ENCODE measurements around the gene MRNIP.

Gene MRNIP

GRCh38 chr5:179833709-179834070, 24.9 kb downstream of the MRNIP start:
- TF ChIP-seq, protein P1, sequence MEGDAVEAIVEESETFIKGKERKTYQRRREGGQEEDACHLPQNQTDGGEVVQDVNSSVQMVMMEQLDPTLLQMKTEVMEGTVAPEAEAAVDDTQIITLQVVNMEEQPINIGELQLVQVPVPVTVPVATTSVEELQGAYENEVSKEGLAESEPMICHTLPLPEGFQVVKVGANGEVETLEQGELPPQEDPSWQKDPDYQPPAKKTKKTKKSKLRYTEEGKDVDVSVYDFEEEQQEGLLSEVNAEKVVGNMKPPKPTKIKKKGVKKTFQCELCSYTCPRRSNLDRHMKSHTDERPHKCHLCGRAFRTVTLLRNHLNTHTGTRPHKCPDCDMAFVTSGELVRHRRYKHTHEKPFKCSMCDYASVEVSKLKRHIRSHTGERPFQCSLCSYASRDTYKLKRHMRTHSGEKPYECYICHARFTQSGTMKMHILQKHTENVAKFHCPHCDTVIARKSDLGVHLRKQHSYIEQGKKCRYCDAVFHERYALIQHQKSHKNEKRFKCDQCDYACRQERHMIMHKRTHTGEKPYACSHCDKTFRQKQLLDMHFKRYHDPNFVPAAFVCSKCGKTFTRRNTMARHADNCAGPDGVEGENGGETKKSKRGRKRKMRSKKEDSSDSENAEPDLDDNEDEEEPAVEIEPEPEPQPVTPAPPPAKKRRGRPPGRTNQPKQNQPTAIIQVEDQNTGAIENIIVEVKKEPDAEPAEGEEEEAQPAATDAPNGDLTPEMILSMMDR (IDR thresholded peaks at IDR 0.05; ENCODE audit: low read depth, low read length, missing control alignments): no peak
- DNase-seq (ENCODE audit: extremely low read depth, low read depth): no peak

DNA sequence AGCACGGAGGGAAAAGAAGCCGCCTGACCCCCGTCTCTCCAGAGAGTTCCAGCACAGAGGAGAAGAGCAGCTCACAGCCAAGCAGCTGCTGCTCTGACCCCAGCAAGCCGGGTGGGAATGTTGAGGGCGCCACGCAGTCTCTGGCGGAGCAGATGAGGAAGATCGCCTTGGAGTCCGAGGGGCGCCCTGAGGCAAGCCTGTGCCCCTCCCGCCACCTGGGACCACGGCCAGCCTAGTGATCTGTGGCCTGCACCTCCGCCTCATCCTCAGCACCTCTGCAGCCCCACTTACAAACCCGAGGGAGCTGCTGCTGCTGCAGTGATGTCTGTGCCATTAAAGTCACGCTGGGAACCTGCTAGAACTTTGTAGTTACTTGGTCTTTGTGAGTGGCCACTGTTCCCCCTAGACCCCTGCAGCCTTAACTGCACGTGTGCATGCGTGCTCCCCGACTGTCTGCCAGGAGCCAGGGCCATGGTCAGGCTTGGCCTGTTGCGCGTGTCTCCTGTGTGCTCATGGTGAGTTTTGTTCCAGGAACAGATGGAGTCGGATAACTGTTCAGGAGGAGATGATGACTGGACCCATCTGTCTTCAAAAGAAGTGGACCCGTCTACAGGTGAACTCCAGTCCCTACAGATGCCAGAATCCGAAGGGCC, 25.4 kb downstream of the MRNIP start:
- H3K4me3 ChIP-seq (replicated peaks; ENCODE audit: low read depth, low read length): no peak overlapping the region
- no peak for DNase-seq (ENCODE audit: extremely low read depth, low read depth)
- TF ChIP-seq, protein P1 (IDR thresholded peaks at IDR 0.05; ENCODE audit: low read depth, low read length, missing control alignments): no peak

More at GRCh38 chr5:179833709-179834070, 24.9 kb downstream of the MRNIP start:
- H3K4me3 ChIP-seq (replicated peaks; ENCODE audit: low read depth, low read length): no peak overlapping the region

DNA sequence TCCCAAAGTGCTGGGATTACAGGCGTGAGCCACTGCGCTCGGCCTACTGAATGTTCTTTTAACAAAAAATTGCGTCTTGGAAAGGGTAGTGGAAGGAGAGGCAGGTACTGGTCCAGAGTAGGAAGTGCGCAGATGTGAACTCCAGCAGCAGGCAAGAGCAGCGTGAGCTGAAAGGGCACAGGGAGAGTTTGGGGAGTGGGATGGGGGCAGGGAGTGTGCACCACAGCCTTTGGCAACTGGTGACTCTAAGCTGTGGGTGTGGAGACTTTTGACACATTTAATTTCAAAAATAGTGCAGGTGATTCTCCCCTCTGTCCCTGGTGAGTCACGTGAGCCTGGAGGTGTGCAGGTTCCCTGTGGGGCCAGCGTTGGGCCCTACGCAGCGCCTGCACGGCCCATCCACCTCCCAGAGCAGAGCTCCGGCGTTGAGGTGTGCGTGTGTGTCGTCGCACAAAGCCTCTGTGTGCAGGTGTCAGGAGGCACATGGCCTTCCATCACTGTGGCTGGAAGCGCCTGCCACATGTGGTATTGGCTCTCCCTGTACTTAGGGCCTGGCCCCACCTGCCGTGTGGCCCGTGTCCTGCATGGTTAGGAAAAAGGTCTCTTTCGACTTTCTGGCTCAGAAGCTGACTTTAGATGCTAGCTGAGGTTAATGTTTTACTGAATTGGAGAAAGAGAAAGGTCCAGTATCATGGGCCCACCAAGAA, 26.4 kb downstream of the MRNIP start:
- TF ChIP-seq, protein P1 (IDR thresholded peaks at IDR 0.05; ENCODE audit: low read depth, low read length, missing control alignments): no peak
- DNase-seq (ENCODE audit: extremely low read depth, low read depth): no peak
- no peak overlapping the region for H3K4me3 ChIP-seq (replicated peaks; ENCODE audit: low read depth, low read length)

GRCh38 chr5:179830818-179831468, 27.7 kb downstream of the MRNIP start:
- H3K4me3 ChIP-seq (replicated peaks; ENCODE audit: low read depth, low read length): no peak overlapping the region
- TF ChIP-seq, protein P1 (IDR thresholded peaks at IDR 0.05; ENCODE audit: low read depth, low read length, missing control alignments): no peak
- no peak for DNase-seq (ENCODE audit: extremely low read depth, low read depth)

DNA sequence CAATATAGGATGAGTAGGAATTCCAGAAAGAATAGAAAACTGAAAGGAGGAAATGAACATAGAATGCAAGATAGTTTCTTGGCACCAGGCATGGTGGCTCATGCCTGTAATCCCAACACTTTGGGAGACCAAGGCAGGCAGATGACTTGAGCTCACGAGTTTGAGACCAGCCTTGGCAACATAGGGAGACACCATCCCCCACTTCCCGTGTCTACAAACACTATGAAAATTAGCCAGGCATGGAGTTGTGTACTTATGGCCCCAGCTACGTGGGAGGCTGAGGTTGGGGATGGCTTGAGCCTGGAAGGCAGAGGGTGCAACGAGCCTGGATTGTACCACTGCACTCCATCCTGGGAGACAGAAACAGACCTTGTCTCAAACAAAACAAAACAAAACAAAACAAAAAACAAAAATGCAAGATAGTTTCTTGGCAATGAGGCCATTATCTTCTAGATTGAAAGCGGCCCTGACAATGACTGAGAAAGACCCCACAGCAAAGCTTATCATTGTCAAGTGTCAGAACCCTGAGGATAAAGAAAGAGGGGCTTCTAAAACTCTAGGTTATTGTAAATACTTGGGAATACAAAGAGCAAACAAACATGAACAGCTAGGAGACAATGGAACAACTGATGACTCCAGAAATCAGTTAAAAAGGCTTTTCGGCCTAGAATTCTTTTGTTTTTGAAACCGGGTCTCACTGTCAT, 28.7 kb downstream of the MRNIP start:
- H3K4me3 ChIP-seq (replicated peaks; ENCODE audit: low read depth, low read length): no peak overlapping the region
- TF ChIP-seq, protein P1 (IDR thresholded peaks at IDR 0.05; ENCODE audit: low read depth, low read length, missing control alignments): no peak
- DNase-seq (ENCODE audit: extremely low read depth, low read depth): no peak

DNA sequence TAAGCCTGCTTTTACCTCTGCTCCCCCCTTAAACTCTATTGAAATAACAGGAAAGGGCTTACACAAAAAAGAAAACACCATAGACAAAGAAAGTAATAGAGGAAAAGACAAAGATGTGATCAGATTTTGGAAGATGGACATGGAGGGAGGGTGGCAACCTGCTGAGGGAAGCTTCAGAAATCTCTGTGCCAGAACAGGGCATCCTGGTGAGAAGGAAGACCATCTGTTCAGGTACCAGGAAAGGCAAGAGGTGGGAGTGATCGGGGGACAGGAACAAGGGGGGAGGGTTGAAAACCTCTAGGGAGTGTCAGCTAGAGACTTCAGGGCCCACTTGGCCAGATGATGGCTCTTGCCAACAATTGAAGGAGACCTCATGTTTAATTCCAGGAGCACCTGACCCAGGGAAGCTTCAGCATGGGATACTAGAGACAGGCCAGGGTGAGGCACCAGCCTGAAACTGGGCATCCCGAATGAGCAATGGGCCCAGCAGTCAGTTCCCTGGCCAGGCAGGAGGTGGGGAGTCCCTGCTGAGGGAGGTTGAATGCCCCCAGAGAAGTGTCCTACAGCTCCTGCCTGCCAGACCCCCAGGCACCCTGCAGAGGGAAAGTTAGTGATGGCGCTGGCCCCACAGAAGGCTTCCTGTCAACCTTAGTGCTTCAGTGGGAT, 29.7 kb downstream of the MRNIP start:
- DNase-seq (ENCODE audit: extremely low read depth, low read depth): no peak

More for the DNA sequence above, 29.7 kb downstream of the MRNIP start:
- no peak overlapping the region for H3K4me3 ChIP-seq (replicated peaks; ENCODE audit: low read depth, low read length)
- TF ChIP-seq, protein P1 (IDR thresholded peaks at IDR 0.05; ENCODE audit: low read depth, low read length, missing control alignments): no peak
